NCI-H1048 (cell line): ENCODE results near the gene IGF1R.

Experiments used
- DNase-seq: peaks from one replicate; lab custom pipeline; 2025; lab: John Stamatoyannopoulos, UW

The IGF1R gene

GRCh38 chr15:98671060-98672008 lies 23.0 kb downstream of the IGF1R start:
- no peak for DNase-seq

GRCh38 chr15:98673133-98673532 lies 24.8 kb downstream of the IGF1R start:
- no peak for DNase-seq

- DNase-seq, result no peak
Observed at GRCh38 chr15:98674336-98674735, 26.0 kb downstream of the IGF1R start.

- no peak for DNase-seq
Observed at GRCh38 chr15:98676586-98677270, 28.4 kb downstream of the IGF1R start.

GRCh38 chr15:98677345-98678059 lies 29.2 kb downstream of the IGF1R start:
- no peak for DNase-seq

GRCh38 chr15:98678484-98678883 lies 30.1 kb downstream of the IGF1R start:
- no peak for DNase-seq

GRCh38 chr15:98681061-98681460 lies 32.7 kb downstream of the IGF1R start:
- no peak for DNase-seq

GRCh38 chr15:98682992-98683701 lies 34.8 kb downstream of the IGF1R start:
- no peak for DNase-seq

GRCh38 chr15:98683831-98684230 lies 35.5 kb downstream of the IGF1R start:
- DNase-seq, result no peak

GRCh38 chr15:98684436-98684835 lies 36.1 kb downstream of the IGF1R start:
- DNase-seq, result no peak

- DNase-seq, result no peak
Observed at GRCh38 chr15:98684995-98685525, 36.7 kb downstream of the IGF1R start.

- no peak for DNase-seq
Observed at GRCh38 chr15:98686983-98687382, 38.6 kb downstream of the IGF1R start.

- DNase-seq, result no peak
Observed at GRCh38 chr15:98689431-98689861, 41.1 kb downstream of the IGF1R start.

- DNase-seq, result no peak
Observed at GRCh38 chr15:98690272-98690950, 42.1 kb downstream of the IGF1R start.

- no peak for DNase-seq
Observed at GRCh38 chr15:98692213-98692612, 43.9 kb downstream of the IGF1R start.

- no peak for DNase-seq
Observed at GRCh38 chr15:98694161-98694560, 45.8 kb downstream of the IGF1R start.

- DNase-seq, result no peak
Observed at GRCh38 chr15:98698792-98699191, 50.5 kb downstream of the IGF1R start.

- DNase-seq, result no peak
Observed at GRCh38 chr15:98699591-98700424, 51.5 kb downstream of the IGF1R start.

GRCh38 chr15:98700519-98700918 lies 52.2 kb downstream of the IGF1R start:
- no peak for DNase-seq

GRCh38 chr15:98703126-98703685 lies 54.9 kb downstream of the IGF1R start:
- no peak for DNase-seq
